AG04450 (cell line): ENCODE data around the gene CALML3. TPM values are rescaled to one million over a fixed set of nuclear protein-coding genes. Genes with fewer than 3 reads are reported as not detected.

ENCODE experiments used
- CTCF ChIA-PET: fragments of 300-600, 350-600 bp; formaldehyde crosslinking; extraction: SDS; loops from one replicate; lab custom pipeline; 2022; ENCODE audit warnings: antibody characterized with exemption, inconsistent platforms; lab: Charles Lee
- POLR2A ChIA-PET: fragments of 350-600 bp; formaldehyde crosslinking; extraction: SDS; loops from one replicate; lab custom pipeline; 2021; ENCODE audit warnings: antibody characterized with exemption, inconsistent platforms; lab: Yijun Ruan, JAX
- DNase-seq: peaks from one replicate; pipeline ENCODE4 v3.0.0-alpha.2; 2011; ENCODE audit warnings: low read depth, low spot score
- H3K27ac ChIP-seq: one replicate; pipeline ENCODE4 v1.5.1; 2012; ENCODE audit warnings: low read depth, low read length, control low read depth
- H3K27me3 ChIP-seq: one replicate; pipeline ENCODE4 v1.6.0; 2012; ENCODE audit warnings: low read length; ENCODE audit not compliant: control insufficient read depth, insufficient read depth
- H3K4me3 ChIP-seq: 2 replicates; pipeline ENCODE4 v1.5.1; 2011; ENCODE audit warnings: mild to moderate bottlenecking, low read depth, low read length, control low read depth
- H3K9me3 ChIP-seq: 2 replicates; pipeline ENCODE4 v1.5.1; 2012; ENCODE audit warnings: low read length; ENCODE audit not compliant: control insufficient read depth, insufficient read depth
- CTCF ChIP-seq: IDR thresholded peaks from 2 replicates; pipeline ENCODE4 v1.5.1; 2011; ENCODE audit warnings: low read depth, low read length, control low read depth, inconsistent platforms
- polyA plus RNA-seq: library from polyadenylated mRNA; depleted of rRNA; stranded (reverse); fragments of >200 nt; gene quantifications from 2 replicates; pipeline ENCODE4 v1.2.3, GENCODE V29; 2011

Gene CALML3
- polyA plus RNA-seq, 1 experiment = not detected

DNA sequence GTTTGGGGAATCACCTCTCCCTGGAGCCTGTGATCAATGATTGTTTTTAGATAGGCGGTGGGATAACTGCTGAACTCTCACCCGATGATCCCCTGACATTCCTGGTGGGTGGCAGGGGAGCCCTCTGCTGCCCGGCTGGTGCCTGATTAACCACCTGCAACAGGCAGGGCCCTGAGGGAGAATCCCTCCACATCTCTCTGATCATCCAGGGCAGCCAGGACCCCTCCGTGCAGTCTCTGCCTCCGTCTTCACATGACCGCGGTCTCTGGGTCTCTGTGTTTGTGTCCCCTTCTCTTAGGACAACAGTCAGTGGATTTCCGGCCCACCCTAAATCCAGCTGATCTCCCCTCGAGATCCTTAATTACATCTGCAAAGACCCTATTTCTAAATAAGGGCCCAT is 42.7 kb upstream of the CALML3 start:
- no peak for TF ChIP-seq CTCF
- H3K4me3 ChIP-seq = no peak overlapping the region
- ChIA-PET CTCF (no interaction called here), POLR2A (no interaction called here)
- no peak for DNase-seq
- peaks cover 16% of the 10 kb centered on the region for H3K27me3 ChIP-seq
- no peak overlapping the region for H3K27ac ChIP-seq
- no peaks in the 10 kb centered on the region; the same call in none of the 2 replicates for H3K9me3 ChIP-seq

- DNase-seq = no peak
- TF ChIP-seq CTCF = no peak
- ChIA-PET CTCF (no interaction called here), POLR2A (no interaction called here)
- Histone ChIP-seq H3K9me3 (no peaks in the 10 kb centered on the region; the same call in none of the 2 replicates), H3K27ac (no peak overlapping the region), H3K27me3 (peaks cover 16% of the 10 kb centered on the region), H3K4me3 (no peak overlapping the region)
These were observed 40.6 kb upstream of the CALML3 start for GRCh38 chr10:5484205-5484604.

DNA sequence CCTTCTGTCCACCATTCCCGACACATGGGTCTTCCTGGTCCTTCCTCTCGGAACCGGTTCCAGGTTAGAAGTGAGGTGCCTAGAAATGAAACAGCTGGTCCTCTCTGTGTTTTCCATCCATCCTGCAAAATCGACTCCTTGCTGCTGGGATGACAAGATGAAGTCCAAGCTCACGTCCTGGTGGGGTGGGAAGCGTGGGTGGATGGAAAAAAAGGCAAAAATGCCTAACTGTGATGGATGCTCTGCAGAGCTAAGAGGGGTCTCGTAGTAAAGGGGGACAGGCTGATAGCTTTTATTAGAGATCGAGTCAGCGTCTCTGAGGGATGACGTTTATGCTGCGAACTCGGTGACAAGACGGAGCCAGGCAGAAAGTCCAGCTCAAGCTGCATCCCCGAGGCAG is 39.5 kb upstream of the CALML3 start:
- POLR2A ChIA-PET = no interaction called here
- no peak for TF ChIP-seq CTCF
- Histone ChIP-seq H3K27me3 (peaks cover 16% of the 10 kb centered on the region), H3K27ac (no peak overlapping the region), H3K9me3 (no peaks in the 10 kb centered on the region; the same call in none of the 2 replicates), H3K4me3 (no peak overlapping the region)
- DNase-seq = no peak
- CTCF ChIA-PET = no interaction called here

- TF ChIP-seq CTCF = no peak
- Histone ChIP-seq H3K27ac (no peak overlapping the region), H3K9me3 (no peaks in the 10 kb centered on the region; the same call in none of the 2 replicates), H3K4me3 (no peak overlapping the region), H3K27me3 (peaks cover 16% of the 10 kb centered on the region)
- no peak for DNase-seq
- CTCF ChIA-PET = no interaction called here
- POLR2A ChIA-PET = no interaction called here
These were observed 38.6 kb upstream of the CALML3 start for GRCh38 chr10:5485948-5486852.

DNA sequence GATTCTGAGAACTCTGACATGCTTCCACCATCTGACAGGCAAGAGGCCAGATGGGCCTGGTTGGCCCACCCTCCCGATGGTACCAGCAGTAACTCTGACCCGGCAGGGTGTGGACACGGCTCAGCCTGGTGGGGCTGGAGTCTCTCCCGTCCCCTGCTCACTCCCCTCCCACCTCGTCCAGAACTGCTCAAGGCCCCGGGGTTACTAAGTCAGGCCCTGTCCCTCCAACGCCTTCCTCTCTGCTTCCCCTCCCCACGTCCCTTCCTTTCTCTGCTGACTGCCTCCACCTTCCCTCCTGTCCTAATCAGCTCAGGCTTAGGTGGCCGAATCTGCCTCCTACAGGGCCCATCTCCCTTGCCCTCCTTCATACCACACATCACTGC is 37.9 kb upstream of the CALML3 start:
- TF ChIP-seq CTCF = no peak
- Histone ChIP-seq H3K4me3 (no peak overlapping the region), H3K27me3 (peaks cover 16% of the 10 kb centered on the region), H3K9me3 (peaks cover 4% of the 10 kb centered on the region), H3K27ac (no peak overlapping the region)
- POLR2A ChIA-PET = no interaction called here
- DNase-seq = no peak
- CTCF ChIA-PET = no interaction called here
